Adrenal gland (tissue), 5 donors: ENCODE measurements around the gene TSPOAP1.

Source experiments
- POLR2A ChIP-seq, 2 donors: fragments of 450-650 bp; IDR thresholded peaks; one replicate each; pipeline ENCODE4 v1.6.1; 2017; ENCODE audit warnings: antibody characterized with exemption in 2 of 2, mild to moderate bottlenecking in 2 of 2, moderate library complexity in 1 of 2
- TF ChIP-seq, protein P1 (sequence below), 6 experiments: fragments of 450-650 bp in 4 of 6; fragments of 200-600 bp in 2 of 6; sonication (generic) in 1 of 6; IDR thresholded peaks; 1 replicate in 5 of 6; 2 replicates in 1 of 6; pipeline versions ENCODE4 v1.5.1 to v1.8.0; 2016 to 2021; ENCODE audit warnings: antibody characterized with exemption in 6 of 6, mild to moderate bottlenecking in 2 of 6, moderate library complexity in 1 of 6
- donor health status: DM: no; HTN: no; CAD: no.

DNA sequence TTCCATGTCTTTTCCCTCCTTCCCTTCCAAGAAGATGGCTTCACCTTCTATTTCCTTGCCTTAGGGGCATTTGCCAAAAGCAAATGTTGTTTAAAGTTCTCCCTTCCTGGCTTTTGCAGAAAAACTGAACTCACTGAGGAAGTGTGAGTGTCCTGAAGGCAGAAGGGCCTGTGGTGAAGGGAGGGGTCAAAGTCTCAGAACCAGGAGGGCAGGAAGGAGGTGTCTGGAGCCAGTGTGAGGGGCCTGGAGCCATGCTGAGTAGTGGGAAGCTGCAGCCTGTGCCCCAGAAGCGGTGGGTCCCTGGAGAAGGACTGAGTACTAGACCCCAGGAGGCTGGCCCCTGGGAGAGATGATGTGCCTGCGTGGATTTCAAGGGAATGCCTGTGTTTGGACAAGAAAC is 47.2 kb upstream of the TSPOAP1 start:
- TF ChIP-seq, protein P1, sequence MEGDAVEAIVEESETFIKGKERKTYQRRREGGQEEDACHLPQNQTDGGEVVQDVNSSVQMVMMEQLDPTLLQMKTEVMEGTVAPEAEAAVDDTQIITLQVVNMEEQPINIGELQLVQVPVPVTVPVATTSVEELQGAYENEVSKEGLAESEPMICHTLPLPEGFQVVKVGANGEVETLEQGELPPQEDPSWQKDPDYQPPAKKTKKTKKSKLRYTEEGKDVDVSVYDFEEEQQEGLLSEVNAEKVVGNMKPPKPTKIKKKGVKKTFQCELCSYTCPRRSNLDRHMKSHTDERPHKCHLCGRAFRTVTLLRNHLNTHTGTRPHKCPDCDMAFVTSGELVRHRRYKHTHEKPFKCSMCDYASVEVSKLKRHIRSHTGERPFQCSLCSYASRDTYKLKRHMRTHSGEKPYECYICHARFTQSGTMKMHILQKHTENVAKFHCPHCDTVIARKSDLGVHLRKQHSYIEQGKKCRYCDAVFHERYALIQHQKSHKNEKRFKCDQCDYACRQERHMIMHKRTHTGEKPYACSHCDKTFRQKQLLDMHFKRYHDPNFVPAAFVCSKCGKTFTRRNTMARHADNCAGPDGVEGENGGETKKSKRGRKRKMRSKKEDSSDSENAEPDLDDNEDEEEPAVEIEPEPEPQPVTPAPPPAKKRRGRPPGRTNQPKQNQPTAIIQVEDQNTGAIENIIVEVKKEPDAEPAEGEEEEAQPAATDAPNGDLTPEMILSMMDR (IDR thresholded peaks at IDR 0.05): no peak
- no peak for TF ChIP-seq POLR2A (IDR thresholded peaks at IDR 0.05)
